GM15510 (cell line): Measurements from ENCODE around the gene BICD2.

Experiments
- POLR2A ChIP-seq: IDR thresholded peaks from 3 replicates; pipeline ENCODE4 v1.6.1; 2011; ENCODE audit warnings: borderline replicate concordance; ENCODE audit not compliant: insufficient read length; ENCODE audit errors: extremely low read depth

BICD2 gene

GRCh38 chr9:92764381-92764987 lies at the start of gene BICD2:
Gene BICD2 (minus strand): TSS chr9:92764833. CDS start chr9:92764744, 89 bp downstream.
- no peak for TF ChIP-seq POLR2A

GRCh38 chr9:92808726-92809451 lies 44.3 kb upstream of the BICD2 start:
- TF ChIP-seq POLR2A = no peak

GRCh38 chr9:92807757-92808725 lies 43.4 kb upstream of the BICD2 start:
- no peak for TF ChIP-seq POLR2A

GRCh38 chr9:92807031-92807756 lies 42.6 kb upstream of the BICD2 start:
- TF ChIP-seq POLR2A = no peak

- no peak for TF ChIP-seq POLR2A
These were observed 40.1 kb upstream of the BICD2 start for GRCh38 chr9:92804727-92805126.

GRCh38 chr9:92798358-92798757 lies 33.7 kb upstream of the BICD2 start:
- no peak for TF ChIP-seq POLR2A

- TF ChIP-seq POLR2A = no peak
These were observed 31.1 kb upstream of the BICD2 start for GRCh38 chr9:92795598-92796336.

GRCh38 chr9:92795000-92795399 lies 30.4 kb upstream of the BICD2 start:
- TF ChIP-seq POLR2A = no peak

GRCh38 chr9:92794426-92794825 lies 29.8 kb upstream of the BICD2 start:
- no peak for TF ChIP-seq POLR2A

- no peak for TF ChIP-seq POLR2A
These were observed 26.2 kb upstream of the BICD2 start for GRCh38 chr9:92790542-92791527.

- no peak for TF ChIP-seq POLR2A
These were observed 21.7 kb upstream of the BICD2 start for GRCh38 chr9:92786298-92786697.

GRCh38 chr9:92781899-92782298 lies 17.3 kb upstream of the BICD2 start:
- no peak for TF ChIP-seq POLR2A

GRCh38 chr9:92780206-92780605 lies 15.6 kb upstream of the BICD2 start:
- no peak for TF ChIP-seq POLR2A

GRCh38 chr9:92775466-92775865 lies 10.8 kb upstream of the BICD2 start:
- no peak for TF ChIP-seq POLR2A

GRCh38 chr9:92774274-92774673 lies 9.6 kb upstream of the BICD2 start:
- TF ChIP-seq POLR2A = no peak
